A549 (cell line): Measurements from ENCODE around the gene VPS35L.

Experiments used
- BHLHE40 ChIP-seq: IDR thresholded peaks from 2 replicates; pipeline ENCODE4 v1.6.1; 2012; ENCODE audit warnings: low read depth, low read length, inconsistent platforms
- EP300 ChIP-seq, 2 experiments: fragments of >200 bp; sonication (Bioruptor Twin); formaldehyde crosslinking; IDR thresholded peaks; 2 replicates in 1 of 2; 3 replicates in 1 of 2; pipeline ENCODE4 v1.6.1; 2016 to 2017
- ESRRA ChIP-seq: fragments of 150-350 bp; IDR thresholded peaks from 2 replicates; pipeline ENCODE4 v1.6.1; 2014; ENCODE audit warnings: mild to moderate bottlenecking, low read length, borderline replicate concordance
- HMGXB4 ChIP-seq: fragments of 250-450 bp; sonication (Bioruptor Pico); IDR thresholded peaks from 2 replicates; pipeline ENCODE4 v1.5.0; 2021; ENCODE audit warnings: mild to moderate bottlenecking, moderate library complexity, borderline replicate concordance
- MAZ ChIP-seq: fragments of 150-350 bp; IDR thresholded peaks from 2 replicates; pipeline ENCODE4 v1.6.1; 2014; ENCODE audit warnings: antibody characterized with exemption, low read depth, low read length, borderline replicate concordance
- MYC ChIP-seq: IDR thresholded peaks from 2 replicates; pipeline ENCODE4 v1.6.1; 2012; ENCODE audit warnings: mild to moderate bottlenecking, inconsistent platforms, low read length, improper control_type of control experiment, borderline replicate concordance
- PHF8 ChIP-seq: fragments of 200-600 bp; sonication (generic); IDR thresholded peaks from 2 replicates; pipeline ENCODE4 v1.6.1; 2016; ENCODE audit warnings: low read depth, mild to moderate bottlenecking, antibody characterized with exemption, moderate library complexity, borderline replicate concordance
- REST ChIP-seq: fragments of 200-600 bp; sonication (generic); IDR thresholded peaks from 2 replicates; pipeline ENCODE4 v1.6.1; 2016; ENCODE audit warnings: antibody characterized with exemption, mild to moderate bottlenecking, moderate library complexity
- USF2 ChIP-seq: fragments of 450-650 bp; IDR thresholded peaks from 2 replicates; pipeline ENCODE4 v1.6.1; 2014; ENCODE audit warnings: antibody characterized with exemption
- TF ChIP-seq, protein P1 (sequence below): fragments of >200 bp; sonication (Bioruptor Twin); formaldehyde crosslinking; IDR thresholded peaks from 3 replicates; pipeline ENCODE4 v1.5.1; 2016

DNA sequence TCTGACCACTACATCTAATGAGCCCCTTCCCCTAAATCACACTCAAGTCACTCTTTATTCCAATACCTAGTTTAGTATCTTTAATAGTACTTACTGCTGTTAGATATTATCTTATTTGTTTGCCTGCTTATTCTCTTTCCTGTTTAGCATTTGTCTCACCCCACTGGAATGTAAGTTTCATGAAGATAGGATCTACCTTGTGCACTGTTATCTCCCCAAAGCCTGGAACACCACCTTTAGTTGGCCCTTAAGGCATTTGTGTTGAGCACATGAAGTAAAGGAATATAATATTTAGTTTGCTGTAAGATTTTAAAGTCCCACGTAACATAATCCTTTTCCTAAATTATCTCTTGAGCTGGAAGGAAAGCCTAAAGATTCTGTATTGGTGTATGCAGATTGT, 50.2 kb downstream of the VPS35L start:
- TF ChIP-seq USF2: no peak
- TF ChIP-seq, protein P1, sequence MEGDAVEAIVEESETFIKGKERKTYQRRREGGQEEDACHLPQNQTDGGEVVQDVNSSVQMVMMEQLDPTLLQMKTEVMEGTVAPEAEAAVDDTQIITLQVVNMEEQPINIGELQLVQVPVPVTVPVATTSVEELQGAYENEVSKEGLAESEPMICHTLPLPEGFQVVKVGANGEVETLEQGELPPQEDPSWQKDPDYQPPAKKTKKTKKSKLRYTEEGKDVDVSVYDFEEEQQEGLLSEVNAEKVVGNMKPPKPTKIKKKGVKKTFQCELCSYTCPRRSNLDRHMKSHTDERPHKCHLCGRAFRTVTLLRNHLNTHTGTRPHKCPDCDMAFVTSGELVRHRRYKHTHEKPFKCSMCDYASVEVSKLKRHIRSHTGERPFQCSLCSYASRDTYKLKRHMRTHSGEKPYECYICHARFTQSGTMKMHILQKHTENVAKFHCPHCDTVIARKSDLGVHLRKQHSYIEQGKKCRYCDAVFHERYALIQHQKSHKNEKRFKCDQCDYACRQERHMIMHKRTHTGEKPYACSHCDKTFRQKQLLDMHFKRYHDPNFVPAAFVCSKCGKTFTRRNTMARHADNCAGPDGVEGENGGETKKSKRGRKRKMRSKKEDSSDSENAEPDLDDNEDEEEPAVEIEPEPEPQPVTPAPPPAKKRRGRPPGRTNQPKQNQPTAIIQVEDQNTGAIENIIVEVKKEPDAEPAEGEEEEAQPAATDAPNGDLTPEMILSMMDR: no peak
- TF ChIP-seq REST: no peak
- TF ChIP-seq PHF8: no peak
- no peak for TF ChIP-seq EP300 (IDR thresholded peaks at IDR 0.05)
- TF ChIP-seq ESRRA: no peak
- TF ChIP-seq HMGXB4 (CRISPR knock-in tag): no peak
- TF ChIP-seq BHLHE40: no peak
- no peak for TF ChIP-seq MYC
- no peak for TF ChIP-seq MAZ
